ENCODE measurements around the gene CROCC2.

CROCC2 gene

DNA sequence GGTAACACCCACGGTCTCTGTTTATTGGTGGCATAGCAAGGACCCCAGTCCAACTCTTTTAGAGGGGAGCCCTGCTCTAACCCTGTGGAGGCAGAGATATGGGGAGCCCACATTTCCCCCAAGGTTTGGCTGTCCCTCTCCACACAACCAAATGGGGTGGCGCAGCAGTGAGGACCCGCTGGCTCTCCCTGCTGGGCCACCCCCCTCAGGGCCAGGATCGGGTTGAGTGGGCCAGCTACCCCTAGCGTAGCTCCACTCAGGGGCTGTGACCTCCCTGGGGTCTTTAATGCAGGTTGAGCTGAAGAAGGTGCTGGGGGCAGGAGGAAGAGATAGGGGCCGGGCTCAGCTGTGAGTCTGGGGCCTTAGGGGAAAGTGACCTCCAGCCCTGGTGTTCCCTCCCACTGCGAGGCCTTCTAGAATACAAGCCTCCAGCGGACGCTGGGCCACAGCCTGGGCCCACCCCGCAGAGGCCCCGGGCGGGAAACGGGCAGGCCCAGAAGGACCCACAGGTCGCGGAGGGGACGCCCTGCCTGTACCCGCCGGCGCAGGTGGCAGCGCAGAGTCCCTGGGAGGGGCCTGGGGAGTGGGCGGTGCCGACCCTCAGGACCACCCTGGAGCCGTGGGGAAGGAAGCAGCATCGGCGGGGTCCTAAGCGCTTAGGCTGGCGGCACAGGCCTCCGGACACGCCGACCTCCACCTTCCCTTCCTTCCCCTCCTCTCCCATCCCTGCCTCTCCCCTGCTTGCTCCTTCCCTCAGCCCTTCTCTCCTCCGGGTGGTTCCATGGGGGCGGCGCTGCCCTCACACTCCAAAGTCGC is 9.6 kb downstream of the CROCC2 start:
- H3K27ac ChIP-seq: peak overlapping the region; percentile 67
- peak overlapping the region; percentile 92 for H3K4me2 ChIP-seq
- H3K4me3 ChIP-seq: peak overlapping the region; percentile 62
- H3K4me1 ChIP-seq: peaks cover 55% of the 10 kb centered on the region
- H3K9ac ChIP-seq: peak overlapping the region; percentile 69
- H3K36me3 ChIP-seq: no peaks in the 10 kb centered on the region
- H4K20me1 ChIP-seq: no peaks in the 10 kb centered on the region
- H3K27me3 ChIP-seq: no peaks in the 10 kb centered on the region
- no peak for TF ChIP-seq Cebpa-rat (IDR thresholded peaks at IDR 0.05)
- H3K9me3 ChIP-seq: no peaks in the 10 kb centered on the region

DNA sequence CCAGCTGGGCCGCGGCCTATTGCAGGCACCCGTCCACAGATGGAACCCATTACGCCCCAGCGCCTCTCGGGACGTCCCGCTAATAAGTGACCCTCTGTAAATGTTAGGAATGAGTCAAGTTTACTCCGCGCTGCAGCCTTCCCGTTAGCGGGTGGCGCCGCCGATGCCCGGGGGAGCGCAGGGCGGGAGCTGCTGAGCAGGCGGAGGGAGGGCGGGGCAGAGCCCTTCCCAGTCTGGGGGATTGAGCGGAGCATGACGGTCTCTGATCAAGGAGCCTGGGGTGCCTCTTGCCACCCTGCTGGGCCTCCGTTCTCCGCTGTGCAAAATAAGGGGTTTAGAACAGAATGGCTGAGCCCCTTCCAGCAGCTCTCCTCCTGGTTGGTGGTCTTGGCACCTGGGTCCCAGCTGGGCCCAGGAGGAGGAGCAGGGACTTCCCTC is 10.5 kb downstream of the CROCC2 start:
- H3K9ac ChIP-seq: no peak overlapping the region

GRCh38 chr2:240917009-240917683 is 11.0 kb downstream of the CROCC2 start:
- H3K27me3 ChIP-seq: no peaks in the 10 kb centered on the region
- no peak for TF ChIP-seq Cebpa-rat (IDR thresholded peaks at IDR 0.05)
- H3K4me3 ChIP-seq: peak overlapping the region; percentile 55
- H3K9me3 ChIP-seq: no peaks in the 10 kb centered on the region
- peak overlapping the region; percentile 55 for H3K27ac ChIP-seq
- H3K4me1 ChIP-seq: peaks cover 66% of the 10 kb centered on the region
- no peaks in the 10 kb centered on the region for H3K36me3 ChIP-seq
- peak overlapping the region; percentile 42; the same call in 1 of the 2 replicates for H3K9ac ChIP-seq
- no peaks in the 10 kb centered on the region for H4K20me1 ChIP-seq
- H3K4me2 ChIP-seq: peak overlapping the region; percentile 91

More for the DNA sequence above, 10.5 kb downstream of the CROCC2 start:
- peak overlapping the region; percentile 91 for H3K4me2 ChIP-seq
- no peaks in the 10 kb centered on the region for H3K27me3 ChIP-seq
- peak overlapping the region; percentile 55 for H3K4me3 ChIP-seq
- no peaks in the 10 kb centered on the region for H3K36me3 ChIP-seq
- no peak for TF ChIP-seq Cebpa-rat (IDR thresholded peaks at IDR 0.05)
- H3K9me3 ChIP-seq: no peaks in the 10 kb centered on the region
- no peaks in the 10 kb centered on the region for H4K20me1 ChIP-seq
- H3K4me1 ChIP-seq: peaks cover 63% of the 10 kb centered on the region
- H3K27ac ChIP-seq: peak overlapping the region; percentile 55; the same call in 1 of the 2 replicates

GRCh38 chr2:240917684-240918257 is 11.6 kb downstream of the CROCC2 start:
- Histone ChIP-seq H3K27me3 (no peaks in the 10 kb centered on the region), H3K36me3 (no peaks in the 10 kb centered on the region), H3K4me1 (peaks cover 66% of the 10 kb centered on the region)

GRCh38 chr2:240918258-240919091 is 12.3 kb downstream of the CROCC2 start:
- Histone ChIP-seq H3K9ac (peak overlapping the region; percentile 42; the same call in 1 of the 2 replicates), H3K36me3 (no peaks in the 10 kb centered on the region), H3K9me3 (no peaks in the 10 kb centered on the region), H3K4me3 (no peak overlapping the region), H3K27ac (peak overlapping the region; percentile 55; the same call in 1 of the 2 replicates), H4K20me1 (no peaks in the 10 kb centered on the region), H3K27me3 (no peaks in the 10 kb centered on the region), H3K4me2 (peak overlapping the region; percentile 91), H3K4me1 (peaks cover 67% of the 10 kb centered on the region)
- no peak for TF ChIP-seq Cebpa-rat (IDR thresholded peaks at IDR 0.05)

More at GRCh38 chr2:240917684-240918257, 11.6 kb downstream of the CROCC2 start:
- H3K27ac ChIP-seq: peak overlapping the region; percentile 55
- H3K4me2 ChIP-seq: peak overlapping the region; percentile 91
- no peaks in the 10 kb centered on the region for H4K20me1 ChIP-seq
- peak overlapping the region; percentile 55; the same call in 1 of the 2 replicates for H3K4me3 ChIP-seq
- H3K9me3 ChIP-seq: no peaks in the 10 kb centered on the region
- H3K9ac ChIP-seq: peak overlapping the region; percentile 42; the same call in 1 of the 2 replicates
- no peak for TF ChIP-seq Cebpa-rat (IDR thresholded peaks at IDR 0.05)

GRCh38 chr2:240919161-240919781 is 13.1 kb downstream of the CROCC2 start:
- Histone ChIP-seq H3K4me3 (no peak overlapping the region), H3K36me3 (no peaks in the 10 kb centered on the region), H3K4me2 (no peak overlapping the region), H3K4me1 (peaks cover 61% of the 10 kb centered on the region), H3K9me3 (no peaks in the 10 kb centered on the region), H4K20me1 (no peaks in the 10 kb centered on the region), H3K27ac (peak overlapping the region; percentile 18; the same call in 1 of the 2 replicates), H3K9ac (no peak overlapping the region), H3K27me3 (no peaks in the 10 kb centered on the region)
- TF ChIP-seq Cebpa-rat (IDR thresholded peaks at IDR 0.05): no peak

DNA sequence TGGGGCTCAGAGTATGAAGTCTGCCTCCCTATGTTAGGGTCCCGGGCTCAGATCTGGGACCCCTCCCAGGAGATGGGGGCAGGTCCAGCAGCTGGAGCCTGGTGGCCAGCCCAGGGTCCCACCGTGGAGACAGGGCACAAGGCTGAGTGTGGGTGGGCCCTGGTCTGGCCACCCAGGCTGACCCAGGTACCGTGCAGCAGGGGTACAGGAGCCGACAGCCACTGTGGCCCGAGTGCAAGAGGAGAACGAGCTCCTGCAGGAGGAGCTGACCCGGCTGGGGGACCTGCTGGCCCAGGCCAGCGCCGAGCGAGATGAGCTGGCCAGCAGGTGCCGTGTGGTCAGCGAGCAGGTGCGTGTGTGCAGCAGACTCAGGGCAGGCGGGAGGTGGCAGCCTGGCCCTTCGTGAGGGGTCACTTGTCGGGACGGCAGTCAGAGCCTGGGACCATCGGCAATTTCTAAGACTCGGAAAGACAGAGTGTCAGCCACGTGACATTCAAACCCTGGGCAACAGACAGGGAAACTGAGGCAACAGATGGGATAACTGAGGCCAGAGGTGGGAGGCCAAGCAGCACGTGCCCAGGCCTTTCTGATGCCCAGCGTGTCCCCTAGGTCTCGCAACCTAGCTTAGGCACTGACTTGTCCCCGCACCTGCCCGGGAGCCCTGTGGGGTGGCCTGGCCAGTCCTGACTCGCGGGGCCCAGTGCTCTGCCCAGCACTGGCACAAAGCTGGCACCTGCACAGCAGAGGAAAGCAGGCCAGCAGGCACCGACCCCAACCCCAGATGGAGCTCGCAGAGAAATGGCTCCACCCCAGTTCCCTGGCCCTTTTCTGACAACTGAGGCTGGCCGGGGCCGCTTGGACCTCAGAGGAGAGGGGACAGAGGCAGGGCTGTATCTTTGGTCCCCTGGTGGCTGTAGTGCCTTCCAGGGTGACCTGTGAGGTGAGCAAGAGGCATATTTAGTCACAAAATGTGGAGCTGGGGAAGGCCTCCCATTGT is 13.9 kb downstream of the CROCC2 start:
- Histone ChIP-seq H3K27ac (0 out of 2 replicates have a peak overlapping the region, but pooled peaks have one; percentile 18), H3K9ac (no peak overlapping the region), H3K9me3 (no peaks in the 10 kb centered on the region), H3K36me3 (no peaks in the 10 kb centered on the region), H3K4me2 (no peak overlapping the region), H3K4me1 (peaks cover 54% of the 10 kb centered on the region), H4K20me1 (no peaks in the 10 kb centered on the region), H3K27me3 (no peaks in the 10 kb centered on the region), H3K4me3 (no peak overlapping the region)
- TF ChIP-seq Cebpa-rat (IDR thresholded peaks at IDR 0.05): no peak

DNA sequence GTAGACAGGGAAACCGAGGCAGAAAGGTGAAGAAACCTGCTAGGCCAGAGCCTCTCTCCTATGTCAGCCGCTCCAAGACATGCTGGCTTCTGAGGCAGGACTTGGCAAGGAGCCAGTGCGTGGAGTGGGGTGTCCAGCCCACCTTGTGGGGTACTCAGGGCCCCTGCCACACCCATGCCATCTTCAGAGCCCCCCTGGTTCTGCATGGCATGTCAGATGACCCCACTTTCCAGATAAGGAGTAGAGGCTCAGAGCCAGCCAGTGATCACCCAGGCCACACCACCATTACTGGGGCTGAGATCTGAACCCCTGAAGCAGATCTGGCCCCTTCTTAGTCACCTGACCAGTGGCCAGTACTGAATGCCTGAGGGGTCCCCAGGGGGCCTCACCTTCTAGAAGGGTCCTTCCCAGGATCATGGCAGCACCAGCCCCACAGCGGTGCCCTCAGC is 14.7 kb downstream of the CROCC2 start:
- H3K9me3 ChIP-seq: no peaks in the 10 kb centered on the region
- TF ChIP-seq Cebpa-rat (IDR thresholded peaks at IDR 0.05): no peak
- peaks cover 48% of the 10 kb centered on the region for H3K4me1 ChIP-seq
- H3K27ac ChIP-seq: 0 out of 2 replicates have a peak overlapping the region, but pooled peaks have one; percentile 20
- H3K4me2 ChIP-seq: no peak overlapping the region
- no peak overlapping the region for H3K4me3 ChIP-seq
- no peak overlapping the region for H3K9ac ChIP-seq
- no peaks in the 10 kb centered on the region for H3K27me3 ChIP-seq
- H4K20me1 ChIP-seq: no peaks in the 10 kb centered on the region
- no peaks in the 10 kb centered on the region for H3K36me3 ChIP-seq

Measured in BLaER1 (cell line).